VCaP (cell line): ENCODE results near the gene CACNB2.
"Not testable (repeated sequence)": the region's sequence is repeated elsewhere in the genome, so short reads cannot be mapped to it uniquely, and the experiment has no call there.

Source experiments
- H3K27ac ChIP-seq: fragments of 450-650 bp; 2 replicates; pipeline ENCODE4 v1.5.1; 2017
- CTCF ChIP-seq: fragments of 450-650 bp; conservative IDR thresholded peaks from 2 replicates; pipeline ENCODE4 v1.5.1; 2017; ENCODE audit warnings: mild to moderate bottlenecking, moderate library complexity

The CACNB2 gene

GRCh38 chr10:18582803-18583202 lies 442.6 kb downstream of the CACNB2 start:
- TF ChIP-seq CTCF, result no peak
- no peak overlapping the region for H3K27ac ChIP-seq

GRCh38 chr10:18583575-18584270 lies 443.5 kb downstream of the CACNB2 start:
- TF ChIP-seq CTCF, result peak; percentile 50; the same call in 1 of the 2 replicates
- no peak overlapping the region for H3K27ac ChIP-seq

GRCh38 chr10:18586637-18587036 lies 446.4 kb downstream of the CACNB2 start:
- H3K27ac ChIP-seq, result not testable (repeated sequence)

- peak overlapping the region; percentile 25; the same call in 1 of the 2 replicates for H3K27ac ChIP-seq
These were observed 450.9 kb downstream of the CACNB2 start for GRCh38 chr10:18591141-18591540.
